Left lobe of liver (tissue), 2 donors: Measurements from ENCODE around the gene TMEM232. TPM values are rescaled to one million over a fixed set of nuclear protein-coding genes. Genes with fewer than 3 reads are reported as not detected.
"Not testable (repeated sequence)": the region's sequence is repeated elsewhere in the genome, so short reads cannot be mapped to it uniquely, and the experiment has no call there.

Experiments used
- ATAC-seq: fragments of 200-7000 bp; cut with Tn5 transposase; one replicate; pipeline ENCODE4 v1.9.1; 2020; ENCODE audit warnings: mild to moderate bottlenecking, moderate library complexity
- DNase-seq: peaks from one replicate; pipeline ENCODE4 v3.0.0-alpha.2; 2020; ENCODE audit warnings: low spot score
- total RNA-seq: library from RNA; stranded (reverse); gene quantifications from one replicate; pipeline ENCODE4 v1.2.1, GENCODE V29; 2021
- donor health status: DM: no; HTN: no; CAD: no; lungs with moderate emphysema.
- donor health status: DM: no; HTN: yes; CAD: no.

Gene TMEM232
- total RNA-seq: 1.5 TPM

- DNase-seq (peak; percentile 78), ATAC-seq (peak; percentile 100)
Measured at GRCh38 chr5:110726249-110727024, at the start of gene TMEM232. TMEM232 (minus strand) TSS chr5:110726671; CDS start chr5:110667352, 59,319 bp downstream.

- ATAC-seq (no peak), DNase-seq (no peak)
Measured at GRCh38 chr5:110770286-110770685, 43.8 kb upstream of the TMEM232 start.

- DNase-seq (no peak), ATAC-seq (no peak)
Measured at GRCh38 chr5:110769000-110769681, 42.7 kb upstream of the TMEM232 start.

GRCh38 chr5:110768138-110768860 lies 41.8 kb upstream of the TMEM232 start:
- ATAC-seq: no peak
- DNase-seq: no peak

GRCh38 chr5:110760158-110760557 lies 33.7 kb upstream of the TMEM232 start:
- ATAC-seq: peak; percentile 75
- no peak for DNase-seq

GRCh38 chr5:110757118-110757729 lies 30.8 kb upstream of the TMEM232 start:
- ATAC-seq (peak; percentile 88), DNase-seq (no peak)

GRCh38 chr5:110754181-110754580 lies 27.7 kb upstream of the TMEM232 start:
- no peak for ATAC-seq

GRCh38 chr5:110753600-110753999 lies 27.1 kb upstream of the TMEM232 start:
- ATAC-seq (no peak), DNase-seq (no peak)

More at GRCh38 chr5:110754181-110754580, 27.7 kb upstream of the TMEM232 start:
- DNase-seq: no peak

GRCh38 chr5:110752953-110753352 lies 26.5 kb upstream of the TMEM232 start:
- DNase-seq: no peak
- ATAC-seq: no peak

- no peak for ATAC-seq
- DNase-seq: no peak
Measured at GRCh38 chr5:110751902-110752762, 25.7 kb upstream of the TMEM232 start.

GRCh38 chr5:110738812-110739651 lies 12.6 kb upstream of the TMEM232 start, which contains the start of gene SLC25A46:
SLC25A46 (plus strand) TSS chr5:110739007; CDS start chr5:110739120, 113 bp downstream.
- peak; percentile 97 for ATAC-seq
- DNase-seq: peak; percentile 86

- ATAC-seq (peak; percentile 68), DNase-seq (no peak)
Measured at GRCh38 chr5:110738503-110738811, 12.0 kb upstream of the TMEM232 start.

- no peak for ATAC-seq
- DNase-seq: no peak
Measured at GRCh38 chr5:110736753-110737152, 10.3 kb upstream of the TMEM232 start.

- ATAC-seq (no peak), DNase-seq (no peak)
Measured at GRCh38 chr5:110735556-110735955, 9.1 kb upstream of the TMEM232 start.

- no peak for DNase-seq
- ATAC-seq: no peak
Measured at GRCh38 chr5:110734101-110734500, 7.6 kb upstream of the TMEM232 start.

GRCh38 chr5:110731499-110731898 lies 5.0 kb upstream of the TMEM232 start:
- not testable (repeated sequence) for DNase-seq, ATAC-seq

GRCh38 chr5:110727025-110727314 lies 499 bp upstream of the TMEM232 start:
- DNase-seq (no peak), ATAC-seq (peak; percentile 80)

- ATAC-seq (no peak), DNase-seq (no peak)
Measured at GRCh38 chr5:110718311-110718710, 8.2 kb downstream of the TMEM232 start.
